GM21390 (cell line): Measurements from ENCODE around the gene RUNX3.

ENCODE experiments used
- ATAC-seq: cut with Tn5 transposase; IDR thresholded peaks from one replicate; pipeline ENCODE4 v1.9.1; 2021; ENCODE audit not compliant: unreplicated experiment

The RUNX3 gene

DNA sequence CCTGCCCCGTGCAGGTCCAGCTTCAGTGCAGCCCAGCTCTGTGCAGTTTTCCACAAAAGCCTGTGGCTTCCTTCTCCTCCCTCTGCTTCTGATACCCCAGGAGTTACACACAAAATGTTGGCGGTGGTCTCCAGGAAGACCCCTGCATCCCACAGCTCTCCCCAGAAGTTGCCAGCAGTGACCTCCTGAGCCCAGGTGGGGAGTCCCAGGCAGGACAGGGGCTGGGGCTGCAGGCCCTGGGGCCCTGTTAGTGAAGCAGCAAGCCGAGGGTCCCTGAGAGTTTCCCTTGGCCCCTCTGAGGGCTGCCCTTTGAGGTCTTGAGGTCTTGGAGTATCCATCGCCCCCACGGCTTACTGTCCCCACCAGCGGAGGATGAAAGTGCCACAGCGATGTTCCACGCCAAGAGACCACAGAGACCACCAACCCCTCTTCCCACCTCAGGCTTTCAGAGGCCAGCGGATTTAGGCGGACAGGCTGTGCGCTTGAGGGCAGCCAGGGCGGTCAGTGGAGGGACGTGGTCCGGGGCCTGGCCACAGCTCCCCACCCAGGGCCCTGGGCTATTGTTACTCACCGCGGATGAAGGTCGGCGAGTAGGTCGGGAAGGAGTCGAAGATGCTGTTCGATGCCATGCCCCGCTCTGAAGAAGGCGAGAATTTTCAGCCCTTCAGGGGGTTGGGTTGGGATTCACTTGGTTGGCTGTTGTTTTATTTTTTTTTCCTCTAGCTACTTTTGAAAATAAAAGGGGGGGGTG lies 34.0 kb upstream of the RUNX3 start:
- no peak for ATAC-seq

DNA sequence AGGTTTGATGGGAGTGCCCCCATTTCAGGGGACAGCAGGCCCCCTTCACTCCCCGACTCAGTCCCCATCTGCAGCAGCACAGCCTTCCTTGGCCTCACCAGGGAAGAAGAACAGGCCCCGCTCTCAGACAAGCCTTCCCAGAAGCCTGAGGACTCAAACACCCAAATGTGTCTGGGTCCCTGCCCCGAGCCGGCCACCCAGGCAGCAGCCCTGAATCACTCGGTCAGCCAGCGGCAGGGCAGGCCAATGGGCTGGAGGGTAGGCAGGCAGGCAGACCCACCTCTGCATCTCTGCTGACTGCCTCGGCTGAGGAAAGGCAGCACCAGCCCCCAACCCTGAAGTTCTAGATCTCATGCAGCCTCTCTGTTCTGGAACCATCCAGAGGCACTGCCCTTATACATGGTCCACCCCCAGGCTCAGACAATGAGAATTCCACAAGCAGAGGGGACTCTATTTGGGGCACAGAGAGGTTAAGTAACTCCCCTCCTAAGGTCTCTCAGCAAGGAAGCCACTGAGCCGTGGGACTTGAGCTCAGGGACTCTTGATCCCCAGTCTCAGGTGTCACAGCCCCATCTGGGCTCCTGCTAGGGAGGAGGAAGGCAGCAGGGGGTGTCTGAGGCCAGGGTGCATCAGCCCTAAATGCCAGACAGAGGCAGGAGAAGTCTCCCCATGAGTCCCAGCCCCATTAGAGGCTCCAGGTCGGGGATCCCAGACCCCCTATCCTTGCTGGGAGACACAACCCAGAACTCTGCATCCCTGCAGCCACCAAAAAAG lies 33.2 kb upstream of the RUNX3 start:
- ATAC-seq: no peak

GRCh38 chr1:24961961-24962861 lies 32.1 kb upstream of the RUNX3 start:
- ATAC-seq: no peak

- ATAC-seq: no peak
Measured at GRCh38 chr1:24961334-24961733, 31.3 kb upstream of the RUNX3 start.

- ATAC-seq: no peak
Measured at GRCh38 chr1:24960071-24960801, 30.2 kb upstream of the RUNX3 start.

DNA sequence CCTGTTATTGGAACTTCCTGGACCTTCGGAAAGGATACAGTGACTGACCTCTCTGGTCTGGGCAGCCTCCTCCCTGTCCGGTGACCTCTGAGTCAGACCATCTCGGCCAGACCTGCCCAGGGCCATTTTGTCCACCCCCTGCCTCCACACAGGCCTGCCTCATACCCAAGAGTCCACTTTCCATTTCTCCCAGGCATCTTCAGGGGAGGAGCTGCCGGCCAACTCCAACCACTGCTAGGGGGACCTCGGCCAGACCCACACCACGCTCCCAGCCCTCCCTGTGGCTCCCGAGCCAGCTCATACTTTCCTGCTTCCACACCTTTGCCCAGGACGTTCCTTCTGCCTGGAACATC lies 29.5 kb upstream of the RUNX3 start:
- ATAC-seq: no peak

GRCh38 chr1:24958766-24959622 lies 28.9 kb upstream of the RUNX3 start:
- ATAC-seq: no peak

DNA sequence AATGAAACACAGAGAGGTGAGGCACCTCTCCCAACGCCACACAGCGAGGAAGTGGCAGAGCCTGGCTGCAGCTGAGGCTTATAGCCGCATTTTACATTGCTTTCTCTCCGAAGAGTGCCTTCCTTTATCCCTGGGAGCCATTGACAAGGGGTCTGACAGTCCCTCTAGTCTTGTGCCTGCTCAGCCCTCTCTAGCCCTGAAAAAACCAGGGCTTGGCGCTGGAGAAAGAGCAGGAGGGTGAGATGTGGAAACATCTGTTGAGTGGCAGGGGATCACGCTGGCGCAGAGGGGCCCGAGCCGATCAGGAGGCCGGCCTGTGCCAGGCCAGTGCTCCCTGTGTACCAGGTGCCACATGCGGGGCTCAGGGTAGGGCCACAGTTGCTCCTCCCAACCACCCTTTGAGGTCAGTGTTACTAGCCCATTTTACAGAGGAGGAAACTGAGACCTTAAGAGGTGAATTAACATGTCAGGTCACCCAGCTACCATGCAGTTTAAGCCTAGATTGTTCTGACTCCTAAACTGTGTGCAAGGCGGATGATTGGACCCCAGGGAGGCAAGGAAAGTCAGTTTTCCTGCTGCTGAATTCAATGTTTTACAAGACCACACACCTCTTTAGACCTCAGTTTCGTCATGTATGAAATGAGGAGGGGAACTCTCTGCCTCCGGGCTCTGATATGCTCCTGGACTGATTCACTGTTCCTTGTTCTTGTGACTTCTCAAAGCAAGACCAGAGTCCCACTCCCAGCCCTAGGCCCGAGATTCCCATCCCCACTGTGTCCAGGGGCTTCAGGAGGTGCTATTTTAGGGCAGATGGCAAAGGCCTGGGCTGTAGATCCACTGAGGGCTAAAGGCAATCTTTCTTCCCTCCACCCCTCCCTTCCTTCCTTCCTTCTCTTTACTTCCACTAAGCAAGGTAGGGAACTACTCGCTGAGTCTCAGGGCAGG lies 28.0 kb upstream of the RUNX3 start:
- ATAC-seq: no peak

DNA sequence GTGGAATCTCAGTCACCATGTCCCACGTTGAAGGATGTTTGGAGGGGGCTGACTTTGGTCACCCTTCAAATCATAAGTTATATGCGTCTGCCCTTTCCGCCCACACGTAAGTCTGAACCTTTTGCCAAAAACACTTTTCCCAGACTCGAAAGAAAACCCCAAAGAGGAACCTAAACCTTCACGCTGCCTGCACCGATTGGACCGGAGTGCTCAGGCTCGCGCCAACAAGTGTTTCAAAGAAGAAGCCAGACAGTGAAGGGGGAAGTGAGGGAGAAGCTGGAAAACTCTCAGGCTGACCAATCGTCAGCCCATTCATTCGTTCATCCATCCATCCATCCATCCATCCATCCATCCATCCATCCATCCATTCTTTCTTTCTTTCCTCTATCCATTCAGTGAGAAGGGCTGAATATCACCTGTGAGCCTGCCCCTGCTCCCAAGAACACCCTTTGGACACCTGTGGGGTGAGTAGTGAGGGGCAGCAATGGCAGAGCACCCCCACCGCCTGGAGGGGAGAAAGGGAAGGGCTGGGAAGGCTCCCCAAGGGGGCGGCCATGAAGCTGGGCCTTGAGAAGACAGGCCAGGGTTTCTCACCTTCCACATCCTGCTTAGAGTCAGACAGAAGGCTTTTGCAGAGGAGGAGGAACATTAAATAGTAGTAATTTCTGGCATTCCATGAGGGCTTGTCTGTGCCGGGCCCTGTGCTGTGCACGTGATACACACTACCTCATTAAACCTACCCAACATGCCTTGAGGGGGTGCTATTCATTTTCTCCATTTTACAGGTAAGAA lies 27.1 kb upstream of the RUNX3 start:
- no peak for ATAC-seq

- no peak for ATAC-seq
Measured at GRCh38 chr1:24955779-24956365, 25.8 kb upstream of the RUNX3 start.

- ATAC-seq: peak; percentile 41
Measured at GRCh38 chr1:24955161-24955560, 25.1 kb upstream of the RUNX3 start.

DNA sequence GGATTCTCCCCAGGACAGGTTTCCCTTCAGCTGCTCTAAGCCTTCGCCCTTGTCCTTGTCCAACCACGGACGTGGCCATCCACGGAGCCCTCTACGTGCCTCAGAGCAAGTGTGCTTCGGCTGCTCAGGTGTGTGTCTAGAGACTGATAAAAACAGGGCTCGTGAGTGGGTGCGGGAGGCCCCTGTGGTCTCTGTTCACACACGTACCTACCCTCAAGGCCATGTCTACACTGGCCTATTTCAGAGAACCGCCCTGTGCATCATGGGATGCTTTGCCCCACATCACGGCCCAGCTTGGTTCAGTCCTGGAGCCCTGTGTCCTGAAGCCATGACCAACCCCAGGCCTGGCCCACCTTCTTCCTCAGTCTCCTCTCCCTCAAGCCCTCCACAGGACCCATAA lies 24.6 kb upstream of the RUNX3 start:
- ATAC-seq: no peak

- no peak for ATAC-seq
Measured at GRCh38 chr1:24954022-24954421, 23.9 kb upstream of the RUNX3 start.

DNA sequence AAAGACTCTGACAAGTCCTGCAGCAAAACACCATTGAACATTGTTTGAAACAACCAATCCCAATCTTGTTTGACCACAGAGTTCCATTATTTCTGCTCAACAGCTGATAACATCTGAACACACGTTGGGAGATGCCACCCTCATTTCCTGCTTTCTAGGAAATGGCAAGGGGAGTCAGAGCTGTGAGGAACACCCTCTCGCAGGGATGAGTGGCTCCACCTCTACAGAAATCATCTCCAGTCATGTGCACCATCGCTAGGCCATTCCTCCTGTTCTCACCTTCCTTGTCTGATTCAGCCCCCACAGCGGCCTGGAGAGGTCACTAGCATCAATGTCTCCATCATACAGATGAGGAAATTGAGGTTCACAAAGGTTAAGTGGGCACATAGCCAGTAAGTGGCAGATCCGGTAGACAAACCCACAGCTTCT lies 22.4 kb upstream of the RUNX3 start:
- no peak for ATAC-seq

- ATAC-seq: no peak
Measured at GRCh38 chr1:24951810-24952412, 21.8 kb upstream of the RUNX3 start.

GRCh38 chr1:24951337-24951736 lies 21.3 kb upstream of the RUNX3 start:
- ATAC-seq: no peak

DNA sequence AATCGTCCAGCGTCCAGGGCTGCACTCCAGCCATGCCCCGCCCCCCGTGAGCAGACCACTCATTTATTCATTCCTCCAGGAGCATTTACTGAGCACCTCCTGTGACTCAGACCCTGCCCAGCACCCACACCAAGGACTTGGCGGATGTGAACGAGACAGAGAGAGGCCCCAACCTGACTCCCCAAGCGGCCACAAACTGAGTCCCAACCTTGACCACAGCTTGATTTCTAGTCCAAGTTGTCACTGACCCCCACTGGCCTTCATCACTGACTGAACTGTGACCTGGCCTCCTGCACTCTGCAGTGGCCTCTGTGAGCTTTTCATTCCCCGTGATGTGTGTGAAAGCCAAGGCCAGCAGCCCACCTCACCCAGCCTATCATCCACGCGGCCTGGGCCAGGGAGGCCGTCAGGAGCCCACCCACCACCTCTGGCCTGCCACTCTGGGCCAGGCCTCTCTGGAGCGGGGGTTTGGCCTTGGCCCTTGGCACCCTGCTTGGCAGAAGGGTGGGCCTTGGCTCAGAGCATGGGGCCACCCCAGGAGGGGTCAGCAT lies 19.3 kb upstream of the RUNX3 start:
- no peak for ATAC-seq
